ENCODE measurements around the gene HSPA1L. TPM values are rescaled to one million over a fixed set of nuclear protein-coding genes. Genes with fewer than 3 reads are reported as not detected.

HSPA1L gene
- total and polyA plus RNA-seq, 2 donors (not counting 1 experiment from before 2014, with no cell fraction given), result 0.81 to 2.0 TPM

DNA sequence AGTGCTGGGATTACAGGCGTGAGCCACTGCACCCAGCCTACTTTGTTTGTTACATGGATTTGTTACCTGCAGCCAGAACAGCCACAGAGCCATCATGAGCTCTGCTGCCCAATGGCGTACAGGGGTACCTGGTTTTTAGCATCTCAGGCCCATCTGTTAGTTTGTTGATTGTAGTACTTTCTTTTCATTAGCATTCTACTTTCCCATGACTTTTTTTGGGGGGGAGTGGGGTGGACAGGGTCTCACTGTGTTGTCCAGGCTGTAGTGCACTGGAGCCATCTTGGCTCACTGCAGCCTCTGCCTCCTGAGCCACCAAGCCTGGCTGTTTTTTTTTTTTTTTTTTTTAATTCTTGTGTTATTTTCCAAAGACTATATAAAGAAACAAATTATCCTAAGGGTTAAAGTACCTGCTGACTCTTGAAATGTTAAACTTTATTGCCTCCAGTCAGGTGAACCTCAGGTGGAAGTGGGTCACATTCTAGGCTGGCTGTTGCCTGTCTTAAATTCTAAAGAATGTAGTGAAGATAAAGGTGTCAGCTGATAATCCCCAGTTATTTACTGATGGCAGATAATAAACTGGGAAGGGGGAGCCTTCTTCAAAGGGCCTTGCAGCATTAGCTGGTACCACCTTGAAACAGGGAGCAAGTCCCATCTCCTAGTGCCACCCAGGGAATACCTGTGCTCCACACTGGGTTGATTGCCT lies 32.3 kb upstream of the HSPA1L start:
- ChIA-PET CTCF (no interaction called here), POLR2A (interaction anchor here (0.7 kb wide), 1 partner anchor 15 kb away, joined by 5 read pairs; the partner anchor contains the start of gene NEU1)
- Mint-ChIP-seq H3K27me3 (no peaks in the 10 kb centered on the region), H3K27ac (no peak overlapping the region), H3K4me3 (no peak overlapping the region), H3K9me3 (ENCODE audit: insufficient read depth) (no peaks in the 10 kb centered on the region), H3K4me1 (no peaks in the 10 kb centered on the region)
- no peaks in the 10 kb centered on the region for H3K36me3 ChIP-seq (replicated peaks in 1 of 2; ENCODE audit: control extremely low read depth in 1 of 2, control insufficient read depth in 1 of 2, extremely low read depth in 1 of 2, insufficient read depth in 2 of 2, low read length in 1 of 2)
- TF ChIP-seq, protein P1, sequence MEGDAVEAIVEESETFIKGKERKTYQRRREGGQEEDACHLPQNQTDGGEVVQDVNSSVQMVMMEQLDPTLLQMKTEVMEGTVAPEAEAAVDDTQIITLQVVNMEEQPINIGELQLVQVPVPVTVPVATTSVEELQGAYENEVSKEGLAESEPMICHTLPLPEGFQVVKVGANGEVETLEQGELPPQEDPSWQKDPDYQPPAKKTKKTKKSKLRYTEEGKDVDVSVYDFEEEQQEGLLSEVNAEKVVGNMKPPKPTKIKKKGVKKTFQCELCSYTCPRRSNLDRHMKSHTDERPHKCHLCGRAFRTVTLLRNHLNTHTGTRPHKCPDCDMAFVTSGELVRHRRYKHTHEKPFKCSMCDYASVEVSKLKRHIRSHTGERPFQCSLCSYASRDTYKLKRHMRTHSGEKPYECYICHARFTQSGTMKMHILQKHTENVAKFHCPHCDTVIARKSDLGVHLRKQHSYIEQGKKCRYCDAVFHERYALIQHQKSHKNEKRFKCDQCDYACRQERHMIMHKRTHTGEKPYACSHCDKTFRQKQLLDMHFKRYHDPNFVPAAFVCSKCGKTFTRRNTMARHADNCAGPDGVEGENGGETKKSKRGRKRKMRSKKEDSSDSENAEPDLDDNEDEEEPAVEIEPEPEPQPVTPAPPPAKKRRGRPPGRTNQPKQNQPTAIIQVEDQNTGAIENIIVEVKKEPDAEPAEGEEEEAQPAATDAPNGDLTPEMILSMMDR (IDR thresholded peaks at IDR 0.05), result no peak
- TF ChIP-seq EZH2 (IDR thresholded peaks at IDR 0.05; ENCODE audit: borderline replicate concordance, insufficient read depth, low read depth, low read length, poor library complexity, severe bottlenecking), result no peak
- H2AFZ ChIP-seq (ENCODE audit: insufficient read depth, low read depth, low read length, poor library complexity, severe bottlenecking), result no peak overlapping the region
- H3K4me1 ChIP-seq (ENCODE audit: control insufficient read depth in 2 of 2, insufficient read depth in 2 of 2, low read length in 2 of 2), result peaks cover 0 to 3% of the 10 kb centered on the region in 2 donors
- H3K27me3 ChIP-seq (replicated peaks in 1 of 4; ENCODE audit: control extremely low read depth in 1 of 4, control insufficient read depth in 3 of 4, insufficient read depth in 4 of 4, low read length in 3 of 4), result no peaks in the 10 kb centered on the region
- ATAC-seq (ENCODE audit: low read depth) (no peak), DNase-seq (no peak)
- no peak overlapping the region for H3K4me3 ChIP-seq (ENCODE audit: control extremely low read depth in 1 of 5, extremely low read depth in 1 of 5, insufficient read depth in 1 of 5, low read depth in 2 of 5, low read length in 4 of 5)
- no peak overlapping the region for H3K9ac ChIP-seq (ENCODE audit: low read length)
- no peak overlapping the region for H3K4me2 ChIP-seq (replicated peaks; ENCODE audit: low read depth, low read length, poor library complexity, severe bottlenecking)
- WGBS (ENCODE audit: insufficient coverage), result 100% methylated on average over 1 of the region's 2 CpGs
- H3K9me3 ChIP-seq (ENCODE audit: control extremely low read depth in 1 of 3, control insufficient read depth in 2 of 3, insufficient read depth in 1 of 3, low read length in 2 of 3), result no peaks in the 10 kb centered on the region
- no peak overlapping the region for H3K27ac ChIP-seq (ENCODE audit: low read length in 2 of 2)
- no peaks in the 10 kb centered on the region for H3K79me2 ChIP-seq (ENCODE audit: control insufficient read depth, insufficient read depth, low read length)
- intact Hi-C loops (cut with micrococcal nuclease), result no loop called here
- no peaks in the 10 kb centered on the region for H4K20me1 ChIP-seq (ENCODE audit: control insufficient read depth, insufficient read depth, low read length, poor library complexity, severe bottlenecking)

DNA sequence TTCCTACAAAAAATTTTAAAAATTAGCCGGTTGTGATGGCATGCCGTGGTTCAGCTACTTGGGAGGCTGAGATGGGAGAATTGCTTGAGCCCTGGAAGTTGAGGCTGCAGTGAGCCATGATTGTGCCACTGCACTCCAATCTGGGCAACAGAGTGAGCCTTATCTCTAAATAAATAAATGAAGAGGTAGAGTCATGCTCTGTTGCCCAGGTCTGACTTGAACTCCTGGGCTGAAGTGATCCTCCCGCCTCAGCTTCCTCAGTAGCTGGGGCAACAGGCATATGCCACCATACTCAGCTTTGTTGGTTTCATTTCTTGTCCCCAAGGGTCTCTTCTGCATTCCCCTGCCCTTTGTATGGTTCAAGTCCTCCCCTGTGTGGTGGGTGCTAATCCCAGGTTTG lies 29.4 kb upstream of the HSPA1L start:
- Histone ChIP-seq H3K4me3 (ENCODE audit: control extremely low read depth in 1 of 5, extremely low read depth in 1 of 5, insufficient read depth in 1 of 5, low read depth in 2 of 5, low read length in 4 of 5) (no peak overlapping the region), H3K9ac (ENCODE audit: low read length) (no peak overlapping the region), H3K27me3 (replicated peaks in 1 of 4; ENCODE audit: control extremely low read depth in 1 of 4, control insufficient read depth in 3 of 4, insufficient read depth in 4 of 4, low read length in 3 of 4) (no peaks in the 10 kb centered on the region), H3K79me2 (ENCODE audit: control insufficient read depth, insufficient read depth, low read length) (no peaks in the 10 kb centered on the region), H4K20me1 (ENCODE audit: control insufficient read depth, insufficient read depth, low read length, poor library complexity, severe bottlenecking) (no peaks in the 10 kb centered on the region), H3K4me1 (ENCODE audit: control insufficient read depth in 2 of 2, insufficient read depth in 2 of 2, low read length in 2 of 2) (peaks cover 0 to 3% of the 10 kb centered on the region in 2 donors), H3K36me3 (replicated peaks in 1 of 2; ENCODE audit: control extremely low read depth in 1 of 2, control insufficient read depth in 1 of 2, extremely low read depth in 1 of 2, insufficient read depth in 2 of 2, low read length in 1 of 2) (peaks cover 4 to 20% of the 10 kb centered on the region in 2 experiments), H2AFZ (ENCODE audit: insufficient read depth, low read depth, low read length, poor library complexity, severe bottlenecking) (no peak overlapping the region), H3K27ac (ENCODE audit: low read length in 2 of 2) (no peak overlapping the region), H3K9me3 (ENCODE audit: control extremely low read depth in 1 of 3, control insufficient read depth in 2 of 3, insufficient read depth in 1 of 3, low read length in 2 of 3) (no peaks in the 10 kb centered on the region), H3K4me2 (replicated peaks; ENCODE audit: low read depth, low read length, poor library complexity, severe bottlenecking) (no peak overlapping the region)
- no peaks in the 10 kb centered on the region for H3K9me3 Mint-ChIP-seq (ENCODE audit: insufficient read depth)
- WGBS (ENCODE audit: insufficient coverage), result 95% methylated on average over 2 of the region's 3 CpGs
- intact Hi-C loops (cut with micrococcal nuclease), result no loop called here
- no peak for DNase-seq
- no peak for ATAC-seq (ENCODE audit: low read depth)
- H3K4me3 Mint-ChIP-seq, result no peak overlapping the region
- H3K27ac Mint-ChIP-seq, result no peak overlapping the region
- TF ChIP-seq EZH2 (IDR thresholded peaks at IDR 0.05; ENCODE audit: borderline replicate concordance, insufficient read depth, low read depth, low read length, poor library complexity, severe bottlenecking), result no peak
- TF ChIP-seq, protein P1 (IDR thresholded peaks at IDR 0.05), result no peak
- H3K27me3 Mint-ChIP-seq, result no peaks in the 10 kb centered on the region
- CTCF ChIA-PET, result no interaction called here
- no peaks in the 10 kb centered on the region for H3K4me1 Mint-ChIP-seq
- POLR2A ChIA-PET, result no interaction called here
